Glutamatergic neuron (in vitro differentiated cells): Measurements from ENCODE around the gene AIDA. TPM values are rescaled to one million over a fixed set of nuclear protein-coding genes. Genes with fewer than 3 reads are reported as not detected.

Experiments
- DNase-seq: peaks from one replicate; pipeline ENCODE4 v3.0.0; 2022
- H3K27ac Mint-ChIP-seq: one replicate; pipeline ENCODE4 v1.8.0; 2020; ENCODE audit warnings: mild to moderate bottlenecking, mixed read lengths, inconsistent platforms; ENCODE audit not compliant: unreplicated experiment
- H3K27me3 Mint-ChIP-seq: one replicate; pipeline ENCODE4 v1.8.0; 2020; ENCODE audit warnings: mild to moderate bottlenecking, moderate library complexity, mixed read lengths, inconsistent platforms; ENCODE audit not compliant: unreplicated experiment
- H3K36me3 Mint-ChIP-seq: one replicate; pipeline ENCODE4 v1.8.0; 2020; ENCODE audit warnings: mild to moderate bottlenecking, mixed read lengths, inconsistent platforms; ENCODE audit not compliant: unreplicated experiment
- H3K4me1 Mint-ChIP-seq: one replicate; pipeline ENCODE4 v1.8.0; 2020; ENCODE audit warnings: mild to moderate bottlenecking, low read depth, mixed read lengths, inconsistent platforms; ENCODE audit not compliant: unreplicated experiment
- H3K4me3 Mint-ChIP-seq: one replicate; pipeline ENCODE4 v1.8.0; 2020; ENCODE audit warnings: mild to moderate bottlenecking, mixed read lengths, inconsistent platforms; ENCODE audit not compliant: unreplicated experiment
- H3K9me3 Mint-ChIP-seq: one replicate; pipeline ENCODE4 v1.8.0; 2020; ENCODE audit warnings: mild to moderate bottlenecking, moderate library complexity, mixed read lengths, inconsistent platforms; ENCODE audit not compliant: unreplicated experiment
- CTCF ChIP-seq: fragments of 200-600 bp; sonication (generic); IDR thresholded peaks from one replicate; pipeline ENCODE4 v1.5.0; 2021; ENCODE audit not compliant: partially characterized antibody, unreplicated experiment
- total RNA-seq: library from RNA; stranded (reverse); fragmentation: NEBNext Ultra II Directional; extraction: Animal tissue kit (Norgen Biotek cat#: 25700); gene quantifications from one replicate; pipeline ENCODE4 v1.2.1, GENCODE V29; 2021; ENCODE audit not compliant: unreplicated experiment

Gene AIDA
- total RNA-seq, 1 donor from 2014 or later = 73.3 TPM

- H3K27me3 Mint-ChIP-seq = no peaks in the 10 kb centered on the region
- no peaks in the 10 kb centered on the region for H3K36me3 Mint-ChIP-seq
- H3K4me3 Mint-ChIP-seq = no peak overlapping the region
- no peaks in the 10 kb centered on the region for H3K9me3 Mint-ChIP-seq
- no peaks in the 10 kb centered on the region for H3K4me1 Mint-ChIP-seq
- no peak overlapping the region for H3K27ac Mint-ChIP-seq
- TF ChIP-seq CTCF = no peak
- no peak for DNase-seq
Measured at GRCh38 chr1:222631611-222632208, 80.6 kb downstream of the AIDA start.

GRCh38 chr1:222629921-222630535, 82.3 kb downstream of the AIDA start:
- Mint-ChIP-seq H3K27ac (no peak overlapping the region), H3K9me3 (no peaks in the 10 kb centered on the region), H3K36me3 (no peaks in the 10 kb centered on the region), H3K4me3 (no peak overlapping the region), H3K4me1 (no peaks in the 10 kb centered on the region), H3K27me3 (no peaks in the 10 kb centered on the region)
- no peak for DNase-seq
- no peak for TF ChIP-seq CTCF

GRCh38 chr1:222627232-222627631, 85.1 kb downstream of the AIDA start:
- no peak for DNase-seq
- H3K27ac Mint-ChIP-seq = no peak overlapping the region
- no peaks in the 10 kb centered on the region for H3K4me1 Mint-ChIP-seq
- H3K36me3 Mint-ChIP-seq = no peaks in the 10 kb centered on the region
- H3K9me3 Mint-ChIP-seq = no peaks in the 10 kb centered on the region
- TF ChIP-seq CTCF = no peak
- H3K27me3 Mint-ChIP-seq = no peaks in the 10 kb centered on the region
- no peak overlapping the region for H3K4me3 Mint-ChIP-seq

- Mint-ChIP-seq H3K27me3 (no peaks in the 10 kb centered on the region), H3K4me3 (no peak overlapping the region), H3K27ac (no peak overlapping the region), H3K36me3 (no peaks in the 10 kb centered on the region), H3K4me1 (peaks cover 9% of the 10 kb centered on the region), H3K9me3 (no peaks in the 10 kb centered on the region)
- no peak for TF ChIP-seq CTCF
- DNase-seq = no peak
Measured at GRCh38 chr1:222624214-222624613, 88.1 kb downstream of the AIDA start.

- peaks cover 3% of the 10 kb centered on the region for H3K9me3 Mint-ChIP-seq
- TF ChIP-seq CTCF = no peak
- DNase-seq = no peak
- no peaks in the 10 kb centered on the region for H3K36me3 Mint-ChIP-seq
- H3K27ac Mint-ChIP-seq = no peak overlapping the region
- peaks cover 7% of the 10 kb centered on the region for H3K27me3 Mint-ChIP-seq
- H3K4me1 Mint-ChIP-seq = peaks cover 9% of the 10 kb centered on the region
- H3K4me3 Mint-ChIP-seq = no peak overlapping the region
Measured at GRCh38 chr1:222623458-222623857, 88.8 kb downstream of the AIDA start.
